ENCODE measurements around the gene NT5DC3.
A peak's percentile ranks its signal among the peaks of the same experiment; 100 is the strongest.

NT5DC3 gene

GRCh38 chr12:103858335-103858734 lies 17.3 kb upstream of the NT5DC3 start:
- no peak for DNase-seq
- in situ Hi-C loops (cut with HindIII; ENCODE audit: low pct_ligation_motif_present, low pct_unique_long_range_greater_than_20kb, low sequenced_read_pairs), result no loop called here

- DNase-seq, result no peak
- in situ Hi-C loops (cut with HindIII; ENCODE audit: low pct_ligation_motif_present, low pct_unique_long_range_greater_than_20kb, low sequenced_read_pairs), result no loop called here
Observed at GRCh38 chr12:103857164-103857563, 16.1 kb upstream of the NT5DC3 start.

DNA sequence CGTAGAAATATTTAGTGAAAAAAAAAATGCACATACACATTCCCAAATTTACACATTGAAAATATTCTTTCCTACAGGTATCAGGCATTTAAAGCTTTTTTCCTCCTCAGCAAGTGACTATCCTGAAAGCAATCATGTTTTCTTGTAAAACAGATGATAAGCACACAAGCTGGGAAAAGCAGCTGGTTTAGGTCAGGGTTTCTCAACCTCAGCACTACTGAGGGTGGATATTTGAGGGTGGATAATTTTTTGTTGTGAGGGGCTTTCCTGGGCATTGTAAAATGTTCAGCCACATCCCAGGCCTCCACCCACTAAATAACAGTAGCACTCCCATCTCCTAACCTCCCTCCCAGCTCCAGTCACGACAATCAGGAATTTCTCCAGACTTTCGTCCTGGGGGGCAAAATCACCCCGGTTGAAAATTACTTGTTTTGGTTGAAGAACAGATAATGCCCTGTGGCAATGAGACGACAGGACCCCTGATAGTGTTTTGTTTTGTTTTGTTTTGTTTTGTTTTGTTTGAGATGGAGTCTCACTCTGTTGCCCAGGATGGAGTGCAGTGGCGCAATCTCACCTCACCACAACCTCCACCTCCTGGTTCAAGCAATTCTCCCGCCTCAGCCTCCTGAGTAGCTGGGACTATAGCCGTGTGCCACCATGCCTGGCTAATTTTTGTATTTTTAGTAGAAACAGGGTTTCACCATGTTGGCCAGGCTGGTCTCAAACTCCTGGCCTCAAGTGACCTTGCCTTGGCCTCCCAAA lies 15.0 kb upstream of the NT5DC3 start:
- in situ Hi-C loops (cut with HindIII; ENCODE audit: low pct_ligation_motif_present, low pct_unique_long_range_greater_than_20kb, low sequenced_read_pairs), result no loop called here
- DNase-seq, result no peak

DNA sequence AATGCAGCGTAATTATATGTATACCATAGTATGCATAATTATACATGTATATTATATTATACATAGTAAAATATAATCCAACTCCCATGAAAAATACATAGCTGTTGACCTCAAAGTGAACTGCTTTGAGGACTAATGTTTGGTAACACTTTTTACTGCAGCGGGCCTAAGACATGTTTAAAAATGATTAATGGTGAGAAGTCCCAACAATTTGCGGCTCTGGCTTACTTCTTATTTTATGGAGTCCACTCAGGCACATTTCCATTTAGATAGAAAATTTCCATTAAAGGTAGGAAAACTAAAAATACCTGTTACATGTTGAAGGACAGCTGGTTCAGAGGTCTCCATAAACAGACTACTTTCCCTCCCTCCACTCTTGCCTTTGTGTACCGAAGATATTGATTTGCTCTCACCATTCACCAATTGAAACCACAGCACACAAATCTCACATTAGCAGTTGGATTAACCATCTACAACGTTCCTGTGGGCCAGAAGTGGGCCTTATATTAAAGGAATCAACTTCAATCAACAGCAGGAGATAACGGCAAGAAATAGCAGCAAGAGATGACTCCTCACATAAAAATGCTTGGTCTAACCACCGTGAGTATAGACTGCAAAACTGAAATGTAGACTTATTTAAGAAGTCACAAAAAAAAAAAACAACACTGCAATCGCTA lies 14.1 kb upstream of the NT5DC3 start:
- in situ Hi-C loops (cut with HindIII; ENCODE audit: low pct_ligation_motif_present, low pct_unique_long_range_greater_than_20kb, low sequenced_read_pairs), result no loop called here
- DNase-seq, result no peak

GRCh38 chr12:103854372-103854973 lies 13.4 kb upstream of the NT5DC3 start:
- no peak for DNase-seq
- in situ Hi-C loops (cut with HindIII; ENCODE audit: low pct_ligation_motif_present, low pct_unique_long_range_greater_than_20kb, low sequenced_read_pairs), result no loop called here

- in situ Hi-C loops (cut with HindIII; ENCODE audit: low pct_ligation_motif_present, low pct_unique_long_range_greater_than_20kb, low sequenced_read_pairs), result no loop called here
- DNase-seq, result no peak
Observed at GRCh38 chr12:103852498-103852997, 11.5 kb upstream of the NT5DC3 start.

DNA sequence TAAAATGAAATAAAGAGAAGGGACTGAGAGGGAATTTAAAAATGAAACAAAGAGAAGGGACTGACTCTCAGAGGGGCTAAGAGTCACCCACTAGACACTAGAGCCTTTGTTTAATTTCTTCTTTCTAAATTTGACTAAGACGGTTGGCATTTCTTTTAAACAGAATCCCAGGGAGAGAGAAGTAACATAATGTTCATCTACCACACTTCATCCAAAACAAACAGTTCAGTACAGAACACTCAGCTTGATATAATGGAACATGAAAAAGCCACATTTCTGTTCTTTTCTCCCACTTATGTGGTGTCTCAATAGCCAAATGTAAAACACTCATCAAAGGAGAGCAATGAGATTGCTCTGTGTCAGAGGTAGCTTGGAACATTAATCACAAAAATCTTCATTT lies 10.1 kb upstream of the NT5DC3 start:
- in situ Hi-C loops (cut with HindIII; ENCODE audit: low pct_ligation_motif_present, low pct_unique_long_range_greater_than_20kb, low sequenced_read_pairs), result no loop called here
- no peak for DNase-seq

DNA sequence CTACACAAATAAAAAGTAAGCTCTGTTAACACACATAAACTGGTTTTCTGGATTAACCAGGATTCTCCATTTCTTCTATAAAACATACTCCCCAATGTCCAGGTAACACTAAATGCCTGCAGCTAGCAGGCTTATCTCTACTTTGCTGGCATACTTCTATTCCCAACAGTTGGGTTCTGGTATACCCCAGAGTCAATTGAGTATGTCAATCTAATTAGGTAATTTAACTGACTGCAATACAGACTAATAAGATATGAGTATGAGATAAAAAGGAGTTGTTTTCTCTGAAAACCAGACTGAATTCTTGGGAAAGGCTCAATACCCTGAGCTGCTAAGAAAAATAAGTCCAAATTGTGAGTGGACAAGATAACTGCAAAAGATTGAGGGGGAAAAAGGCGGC lies 9.4 kb upstream of the NT5DC3 start:
- no peak for DNase-seq
- in situ Hi-C loops (cut with HindIII; ENCODE audit: low pct_ligation_motif_present, low pct_unique_long_range_greater_than_20kb, low sequenced_read_pairs), result no loop called here

DNA sequence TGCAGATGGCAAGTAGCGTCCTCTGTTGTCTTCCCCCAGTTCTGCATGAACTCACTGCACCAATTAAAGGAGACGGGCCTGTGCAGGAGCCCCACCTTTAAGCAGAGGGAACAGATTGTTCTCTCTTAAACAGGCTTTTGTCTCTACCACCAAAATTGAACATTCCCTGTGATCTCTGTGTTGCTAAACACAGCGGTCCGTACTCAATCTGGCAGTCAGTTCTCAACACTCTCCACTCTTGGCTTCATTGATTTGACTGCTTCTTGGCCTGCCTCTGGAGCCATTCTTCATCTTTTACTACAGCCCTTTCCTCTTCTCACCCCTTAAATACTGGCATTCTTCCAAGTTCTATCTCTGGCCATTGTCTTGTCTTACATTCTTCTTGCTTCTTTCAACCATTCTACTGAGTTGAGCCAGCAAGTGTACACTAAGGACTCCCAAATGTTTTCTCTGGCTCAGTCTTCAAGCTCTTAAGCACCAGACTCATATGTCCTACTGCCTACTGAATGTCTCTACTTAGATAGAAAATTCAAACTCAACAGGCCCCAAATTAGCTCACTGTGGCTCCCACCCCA lies 8.0 kb upstream of the NT5DC3 start:
- no peak for DNase-seq
- in situ Hi-C loops (cut with HindIII; ENCODE audit: low pct_ligation_motif_present, low pct_unique_long_range_greater_than_20kb, low sequenced_read_pairs), result no loop called here

GRCh38 chr12:103848143-103848542 lies 7.1 kb upstream of the NT5DC3 start:
- in situ Hi-C loops (cut with HindIII; ENCODE audit: low pct_ligation_motif_present, low pct_unique_long_range_greater_than_20kb, low sequenced_read_pairs), result no loop called here
- no peak for DNase-seq

- no peak for DNase-seq
- in situ Hi-C loops (cut with HindIII; ENCODE audit: low pct_ligation_motif_present, low pct_unique_long_range_greater_than_20kb, low sequenced_read_pairs), result no loop called here
Observed at GRCh38 chr12:103846415-103846814, 5.4 kb upstream of the NT5DC3 start.

GRCh38 chr12:103844305-103844704 lies 3.3 kb upstream of the NT5DC3 start:
- no peak for DNase-seq
- in situ Hi-C loops (cut with HindIII; ENCODE audit: low pct_ligation_motif_present, low pct_unique_long_range_greater_than_20kb, low sequenced_read_pairs), result no loop called here

DNA sequence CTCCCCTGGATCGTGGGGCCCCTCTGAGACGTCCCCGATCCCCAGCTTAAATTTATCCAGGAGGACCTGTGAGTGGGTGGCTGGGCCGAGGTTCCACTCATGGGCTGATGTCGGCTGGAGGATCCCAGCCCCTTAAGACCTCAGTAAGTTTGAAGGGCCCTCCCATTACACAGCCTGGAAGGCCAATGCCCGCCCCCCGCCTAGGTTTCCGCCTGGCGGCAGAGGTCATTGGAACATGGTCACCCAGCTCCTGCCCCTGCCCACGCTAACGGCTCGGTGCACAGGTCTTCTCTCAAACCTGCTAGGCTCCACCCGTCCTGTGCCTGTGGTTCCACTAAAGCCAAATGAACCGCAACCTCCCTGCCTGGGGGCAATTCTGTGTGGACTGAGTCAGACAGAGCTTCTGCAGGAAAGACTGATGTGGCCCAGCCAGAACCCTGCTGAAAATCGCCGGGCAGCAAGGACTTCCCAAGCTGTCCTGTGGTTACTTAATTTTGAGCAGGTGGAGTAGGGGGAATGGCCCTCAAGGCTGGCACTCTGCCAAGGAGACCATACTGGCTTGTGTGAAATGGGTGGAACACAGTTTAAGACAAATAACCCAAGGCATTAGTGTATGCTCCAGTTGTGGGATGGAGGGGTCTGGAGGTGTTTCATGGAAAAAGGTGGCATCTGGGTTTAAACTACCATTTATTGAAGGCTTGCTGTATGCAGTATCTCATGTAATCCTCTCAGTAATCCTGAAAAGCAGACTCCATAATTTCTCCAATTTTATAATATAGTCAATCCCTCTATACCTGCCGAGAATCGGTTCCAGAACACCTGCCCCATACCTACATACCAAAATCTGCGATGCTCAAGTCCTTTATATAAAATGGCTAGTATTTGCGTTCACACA lies 903 bp upstream of the NT5DC3 start:
- peak; percentile 99 for DNase-seq
- in situ Hi-C loops (cut with HindIII; ENCODE audit: low pct_ligation_motif_present, low pct_unique_long_range_greater_than_20kb, low sequenced_read_pairs), result no loop called here

DNA sequence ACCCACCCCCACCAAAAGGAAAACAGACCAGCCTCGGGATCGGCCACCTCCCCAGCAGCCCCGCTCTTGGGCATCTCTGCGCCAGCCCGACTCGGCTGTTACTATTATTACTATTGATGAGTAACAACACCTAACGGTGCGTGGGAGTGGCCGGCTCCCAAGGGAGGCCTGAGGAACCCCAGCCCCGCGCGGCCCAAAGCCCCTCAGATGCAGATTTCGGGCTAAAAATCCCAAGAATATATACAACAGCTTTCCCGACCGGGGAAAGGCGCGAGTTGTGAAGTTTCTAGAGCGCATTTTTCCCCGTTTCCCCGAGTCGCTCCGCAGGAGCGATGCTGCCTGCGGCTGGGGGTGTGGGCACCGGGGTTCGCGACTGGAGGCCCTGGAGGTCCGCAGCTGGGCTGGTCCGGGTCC lies 565 bp downstream of the NT5DC3 start:
- in situ Hi-C loops (cut with HindIII; ENCODE audit: low pct_ligation_motif_present, low pct_unique_long_range_greater_than_20kb, low sequenced_read_pairs), result no loop called here
- peak; percentile 44 for DNase-seq

- DNase-seq, result no peak
- in situ Hi-C loops (cut with HindIII; ENCODE audit: low pct_ligation_motif_present, low pct_unique_long_range_greater_than_20kb, low sequenced_read_pairs), result no loop called here
Observed at GRCh38 chr12:103839609-103840461, 1.2 kb downstream of the NT5DC3 start.

DNA sequence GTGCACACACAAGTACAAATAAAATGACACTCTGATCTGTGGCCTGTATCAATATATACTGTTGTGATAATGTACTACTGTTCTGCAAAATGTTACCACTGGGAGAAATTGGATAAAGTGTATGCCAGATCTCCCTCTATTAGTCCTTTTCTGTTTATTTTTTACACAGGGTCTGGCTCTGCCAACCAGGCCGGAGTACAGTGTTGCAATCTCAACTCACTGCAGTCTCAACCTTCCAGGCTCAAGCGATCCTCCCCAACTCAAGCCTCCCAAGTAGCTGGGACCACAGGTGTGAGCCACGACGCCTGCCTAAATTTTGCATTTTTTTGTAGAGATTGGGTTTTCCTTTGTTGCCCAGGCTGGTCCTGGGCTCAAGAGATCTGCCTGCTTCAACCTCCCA lies 1.9 kb downstream of the NT5DC3 start:
- no peak for DNase-seq
- in situ Hi-C loops (cut with HindIII; ENCODE audit: low pct_ligation_motif_present, low pct_unique_long_range_greater_than_20kb, low sequenced_read_pairs), result no loop called here

DNA sequence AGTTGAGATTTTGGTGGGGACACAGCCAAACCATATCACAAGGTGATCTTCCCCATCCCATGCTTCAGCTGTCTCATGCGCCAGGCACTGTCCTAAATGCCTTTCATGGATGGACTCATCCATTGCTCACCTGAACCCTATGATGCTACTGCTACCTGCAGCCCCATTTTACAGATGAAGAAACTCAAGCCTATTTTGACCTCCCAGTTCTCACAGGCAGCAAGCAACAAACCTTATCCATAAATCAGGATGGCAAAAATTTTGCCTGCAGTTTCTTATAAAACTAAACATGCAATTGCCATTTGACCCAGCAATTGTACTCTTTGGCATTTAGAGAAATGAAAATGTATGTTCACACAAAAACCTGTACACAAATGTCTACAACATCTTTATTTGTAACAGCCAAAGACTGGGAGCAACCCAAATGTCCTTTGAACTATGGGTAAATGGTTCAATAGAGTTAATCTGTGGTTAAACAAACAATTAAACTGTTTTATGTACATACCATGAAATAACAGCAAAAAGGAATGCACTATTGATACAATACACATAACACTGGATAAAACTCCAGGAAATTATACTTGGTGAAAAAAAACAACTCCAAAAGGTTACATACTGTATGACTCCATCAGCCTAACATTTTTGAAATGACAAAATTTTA lies 2.6 kb downstream of the NT5DC3 start:
- in situ Hi-C loops (cut with HindIII; ENCODE audit: low pct_ligation_motif_present, low pct_unique_long_range_greater_than_20kb, low sequenced_read_pairs), result no loop called here
- DNase-seq, result no peak

Data from ACHN (cell line).